Measurements from ENCODE around the gene CSRNP3.

CSRNP3 gene

DNA sequence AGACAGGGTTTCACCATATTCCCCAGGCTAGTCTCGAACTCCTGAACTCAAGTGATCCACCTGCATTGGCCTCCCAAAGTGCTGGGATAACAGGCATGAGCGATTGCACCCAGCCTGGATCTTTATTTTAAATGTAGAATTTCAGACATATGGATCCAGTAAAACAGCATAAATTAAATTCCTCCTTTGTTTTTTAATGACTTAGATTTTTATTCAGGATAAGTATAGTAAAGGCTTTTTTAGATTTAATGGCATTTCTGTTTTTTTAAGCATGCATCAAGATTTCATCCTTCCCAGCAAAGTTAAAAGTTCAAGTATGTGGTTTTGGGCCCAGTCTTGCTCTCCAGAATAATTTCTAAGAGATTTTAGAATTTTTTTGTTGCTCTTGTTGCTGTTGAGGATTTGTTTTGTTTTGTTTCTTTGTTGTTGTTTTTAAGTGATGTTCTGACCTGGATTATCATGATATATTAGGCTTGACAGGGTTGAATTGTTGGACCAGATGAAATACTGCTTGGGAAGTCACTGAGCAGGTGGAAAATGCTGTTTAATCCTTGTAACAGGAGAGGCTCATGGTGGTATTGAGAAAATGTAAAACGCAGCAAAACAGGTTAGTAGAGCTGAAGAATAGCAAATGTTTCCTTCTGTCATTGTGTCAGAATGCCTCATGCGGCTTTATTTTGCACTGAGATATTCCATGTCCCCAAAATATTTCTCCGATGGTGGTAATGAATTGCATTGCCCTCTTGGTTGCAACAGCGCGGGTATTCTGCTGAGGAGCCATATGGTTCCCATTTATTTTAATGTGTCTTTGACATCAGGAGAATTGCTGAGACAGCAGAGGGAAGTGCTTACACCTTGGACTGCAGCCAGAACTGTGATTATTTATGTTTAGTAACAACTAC, 176.7 kb downstream of the CSRNP3 start (continued):
- TF ChIP-seq, protein P1, sequence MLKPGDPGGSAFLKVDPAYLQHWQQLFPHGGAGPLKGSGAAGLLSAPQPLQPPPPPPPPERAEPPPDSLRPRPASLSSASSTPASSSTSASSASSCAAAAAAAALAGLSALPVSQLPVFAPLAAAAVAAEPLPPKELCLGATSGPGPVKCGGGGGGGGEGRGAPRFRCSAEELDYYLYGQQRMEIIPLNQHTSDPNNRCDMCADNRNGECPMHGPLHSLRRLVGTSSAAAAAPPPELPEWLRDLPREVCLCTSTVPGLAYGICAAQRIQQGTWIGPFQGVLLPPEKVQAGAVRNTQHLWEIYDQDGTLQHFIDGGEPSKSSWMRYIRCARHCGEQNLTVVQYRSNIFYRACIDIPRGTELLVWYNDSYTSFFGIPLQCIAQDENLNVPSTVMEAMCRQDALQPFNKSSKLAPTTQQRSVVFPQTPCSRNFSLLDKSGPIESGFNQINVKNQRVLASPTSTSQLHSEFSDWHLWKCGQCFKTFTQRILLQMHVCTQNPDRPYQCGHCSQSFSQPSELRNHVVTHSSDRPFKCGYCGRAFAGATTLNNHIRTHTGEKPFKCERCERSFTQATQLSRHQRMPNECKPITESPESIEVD (tag by site-specific recombination; IDR thresholded peaks at IDR 0.05), result peak; percentile 56; the same call in 1 of the 2 replicates
- TF ChIP-seq ZNF350 (tag by site-specific recombination; IDR thresholded peaks at IDR 0.05) (no peak), ZNF664 (tag by site-specific recombination; IDR thresholded peaks at IDR 0.05) (no peak), IKZF3 (tag by site-specific recombination; IDR thresholded peaks at IDR 0.05) (peak; percentile 52; the same call in 1 of the 2 replicates), ZNF18 (tag by site-specific recombination; IDR thresholded peaks at IDR 0.05) (no peak), ZIC2 (tag by site-specific recombination; IDR thresholded peaks at IDR 0.05) (0 out of 2 replicates have a peak, but pooled peaks have one; percentile 7)

- CTCF ChIA-PET, result interaction anchor here (0.6 to 0.7 kb wide), 2 partner anchors 135 to 223 kb away, joined by 3 read pairs; no protein-coding TSS in a partner anchor
- no peak overlapping the region for H3K4me3 ChIP-seq (ENCODE audit: low read depth, low read length)
- no peaks in the 10 kb centered on the region for H3K9me3 ChIP-seq (ENCODE audit: control insufficient read depth, insufficient read depth, low read depth, low read length)
- H3K4me1 ChIP-seq (ENCODE audit: control insufficient read depth, insufficient read depth, low read length), result peaks cover 12% of the 10 kb centered on the region
- no peak overlapping the region for H3K27ac ChIP-seq (ENCODE audit: extremely low read depth, low read depth, low read length)
- TF ChIP-seq ZBTB44 (tag by site-specific recombination; IDR thresholded peaks at IDR 0.05) (no peak), ZNF266 (tag by site-specific recombination; IDR thresholded peaks at IDR 0.05; ENCODE audit: low read depth) (no peak), ZNF521 (tag by site-specific recombination; IDR thresholded peaks at IDR 0.05) (no peak), ZNF670 (tag by site-specific recombination; IDR thresholded peaks at IDR 0.05; ENCODE audit: low read depth) (no peak), ZNF777 (tag by site-specific recombination; IDR thresholded peaks at IDR 0.05; ENCODE audit: borderline replicate concordance) (no peak), HOXA7 (CRISPR knock-in tag; IDR thresholded peaks at IDR 0.05; ENCODE audit: borderline replicate concordance) (no peak), ZNF558 (tag by site-specific recombination; IDR thresholded peaks at IDR 0.05) (no peak), ZBTB8A (tag by site-specific recombination; IDR thresholded peaks at IDR 0.05) (no peak), ZFP37 (tag by site-specific recombination; IDR thresholded peaks at IDR 0.05) (no peak), ZNF404 (tag by site-specific recombination; IDR thresholded peaks at IDR 0.05) (no peak), ZNF585B (tag by site-specific recombination; IDR thresholded peaks at IDR 0.05) (no peak), ZNF426 (tag by site-specific recombination; IDR thresholded peaks at IDR 0.05) (no peak), CTCF (tag by site-specific recombination; IDR thresholded peaks at IDR 0.05) (no peak), ZNF292 (tag by site-specific recombination; IDR thresholded peaks at IDR 0.05; ENCODE audit: borderline replicate concordance, low read depth) (no peak)
- TF ChIP-seq, protein P2, sequence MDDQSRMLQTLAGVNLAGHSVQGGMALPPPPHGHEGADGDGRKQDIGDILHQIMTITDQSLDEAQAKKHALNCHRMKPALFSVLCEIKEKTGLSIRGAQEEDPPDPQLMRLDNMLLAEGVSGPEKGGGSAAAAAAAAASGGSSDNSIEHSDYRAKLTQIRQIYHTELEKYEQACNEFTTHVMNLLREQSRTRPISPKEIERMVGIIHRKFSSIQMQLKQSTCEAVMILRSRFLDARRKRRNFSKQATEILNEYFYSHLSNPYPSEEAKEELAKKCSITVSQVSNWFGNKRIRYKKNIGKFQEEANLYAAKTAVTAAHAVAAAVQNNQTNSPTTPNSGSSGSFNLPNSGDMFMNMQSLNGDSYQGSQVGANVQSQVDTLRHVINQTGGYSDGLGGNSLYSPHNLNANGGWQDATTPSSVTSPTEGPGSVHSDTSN (CRISPR knock-in tag; IDR thresholded peaks at IDR 0.05), result no peak
- TF ChIP-seq, protein P3, sequence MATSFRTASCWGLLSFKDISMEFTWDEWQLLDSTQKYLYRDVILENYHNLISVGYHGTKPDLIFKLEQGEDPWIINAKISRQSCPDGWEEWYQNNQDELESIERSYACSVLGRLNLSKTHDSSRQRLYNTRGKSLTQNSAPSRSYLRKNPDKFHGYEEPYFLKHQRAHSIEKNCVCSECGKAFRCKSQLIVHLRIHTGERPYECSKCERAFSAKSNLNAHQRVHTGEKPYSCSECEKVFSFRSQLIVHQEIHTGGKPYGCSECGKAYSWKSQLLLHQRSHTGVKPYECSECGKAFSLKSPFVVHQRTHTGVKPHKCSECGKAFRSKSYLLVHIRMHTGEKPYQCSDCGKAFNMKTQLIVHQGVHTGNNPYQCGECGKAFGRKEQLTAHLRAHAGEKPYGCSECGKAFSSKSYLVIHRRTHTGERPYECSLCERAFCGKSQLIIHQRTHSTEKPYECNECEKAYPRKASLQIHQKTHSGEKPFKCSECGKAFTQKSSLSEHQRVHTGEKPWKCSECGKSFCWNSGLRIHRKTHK (tag by site-specific recombination; IDR thresholded peaks at IDR 0.05), result no peak
- TF ChIP-seq, protein P1 (tag by site-specific recombination; IDR thresholded peaks at IDR 0.05), result no peak
- no peaks in the 10 kb centered on the region for H3K36me3 ChIP-seq (ENCODE audit: control insufficient read depth in 2 of 2, insufficient read depth in 1 of 2, low read length in 2 of 2)
- POLR2A ChIA-PET, result no interaction called here
Measured at GRCh38 chr2:165647409-165647808, 177.9 kb downstream of the CSRNP3 start.
